H1 (cell line): ENCODE results near the gene SCO2. TPM values are rescaled to one million over a fixed set of nuclear protein-coding genes. Genes with fewer than 3 reads are reported as not detected.

Experiments
- CTCF ChIA-PET: fragments of 300-600 bp; sonication (Branson Sonifier 250); formaldehyde crosslinking; loops from one replicate; lab custom pipeline; 2021; ENCODE audit not compliant: partially characterized antibody; lab: Charles Lee
- POLR2A ChIA-PET: fragments of 300-600 bp; sonication (Branson Sonifier 250); formaldehyde crosslinking; loops from one replicate; lab custom pipeline; 2021; ENCODE audit warnings: inconsistent platforms; ENCODE audit not compliant: partially characterized antibody; lab: Charles Lee
- DNase-seq, 2 experiments: peaks; one replicate each; pipeline versions ENCODE4 v3.0.0 to v3.0.0-alpha.2; 2010 to 2022; ENCODE audit warnings: low spot score in 2 of 2, low read depth in 1 of 2, mixed read lengths in 1 of 2
- FAIRE-seq: peaks from 2 replicates; lab custom pipeline; 2011; peaks lifted over from hg19 to GRCh38; lab: Jason Lieb, UNC
- H2AFZ ChIP-seq: 2 replicates; pipeline ENCODE4 v1.8.1; 2012; ENCODE audit warnings: low read length, inconsistent platforms
- H2AK5ac ChIP-seq: 2 replicates; pipeline ENCODE4 v1.6.1; 2013; ENCODE audit warnings: low read depth, low read length
- H2BK120ac ChIP-seq: replicated peaks from 2 replicates; pipeline ENCODE3; 2013; ENCODE audit warnings: low read depth, low read length, inconsistent platforms
- H2BK12ac ChIP-seq: 2 replicates; pipeline ENCODE4 v1.6.1; 2013; ENCODE audit warnings: low read depth, low read length
- H2BK15ac ChIP-seq: 2 replicates; pipeline ENCODE4 v1.6.1; 2013; ENCODE audit warnings: low read length
- H2BK20ac ChIP-seq: 2 replicates; pipeline ENCODE4 v1.6.1; 2013; ENCODE audit warnings: low read length
- H2BK5ac ChIP-seq: 2 replicates; pipeline ENCODE4 v1.6.1; 2013; ENCODE audit warnings: low read depth, low read length
- H3K14ac ChIP-seq: 2 replicates; pipeline ENCODE4 v1.6.1; 2013; ENCODE audit warnings: inconsistent platforms; ENCODE audit not compliant: insufficient read length
- H3K18ac ChIP-seq: 2 replicates; pipeline ENCODE4 v1.6.1; 2013; ENCODE audit warnings: low read length; ENCODE audit errors: extremely low read depth
- H3K23ac ChIP-seq: 2 replicates; pipeline ENCODE4 v1.6.1; 2013; ENCODE audit warnings: inconsistent platforms; ENCODE audit not compliant: insufficient read length
- H3K23me2 ChIP-seq: 2 replicates; pipeline ENCODE4 v1.6.1; 2013; ENCODE audit warnings: low read depth, low read length
- H3K27ac ChIP-seq: 2 replicates; pipeline ENCODE4 v1.6.1; 2011; ENCODE audit warnings: low read depth, low read length, inconsistent platforms
- H3K27me3 ChIP-seq, 4 experiments: replicated peaks in 1 of 4; 1 replicate in 1 of 4; 2 replicates in 3 of 4; pipeline versions ENCODE4 v1.6.1 to v1.8.1; 2011 to 2013; ENCODE audit warnings: low read length in 3 of 4, mild to moderate bottlenecking in 3 of 4, inconsistent platforms in 2 of 4, mixed read lengths in 2 of 4, moderate library complexity in 1 of 4; ENCODE audit not compliant: control insufficient read depth in 3 of 4, insufficient read depth in 3 of 4; ENCODE audit errors: extremely low read depth in 1 of 4
- H3K36me3 ChIP-seq, 4 experiments: 2 replicates each; pipeline versions ENCODE4 v1.6.1 to v1.8.1; 2011 to 2013; ENCODE audit warnings: mild to moderate bottlenecking in 4 of 4, low read length in 3 of 4, moderate library complexity in 2 of 4, control low read depth in 1 of 4, inconsistent platforms in 1 of 4; ENCODE audit not compliant: insufficient read depth in 4 of 4, control insufficient read depth in 2 of 4
- H3K4ac ChIP-seq: replicated peaks from 2 replicates; pipeline ENCODE3; 2013; ENCODE audit warnings: low read length, low read depth, mixed read lengths, inconsistent platforms; ENCODE audit not compliant: insufficient read length
- H3K4me1 ChIP-seq, 4 experiments: replicated peaks in 1 of 4; 1 replicate in 1 of 4; 2 replicates in 3 of 4; pipeline versions ENCODE4 v1.6.1 to v1.8.1; 2011 to 2013; ENCODE audit warnings: low read length in 3 of 4, inconsistent platforms in 2 of 4, mixed read lengths in 1 of 4; ENCODE audit not compliant: insufficient read depth in 4 of 4, control insufficient read depth in 3 of 4
- H3K4me2 ChIP-seq, 2 experiments: 2 replicates each; pipeline versions ENCODE4 v1.6.1 to v1.8.1; 2011 to 2013; ENCODE audit warnings: low read depth in 2 of 2, low read length in 2 of 2, control low read depth in 1 of 2, inconsistent platforms in 1 of 2, mild to moderate bottlenecking in 1 of 2; ENCODE audit not compliant: insufficient read depth in 1 of 2
- H3K4me3 ChIP-seq, 4 experiments: fragments of 200-600, 300-600 bp in 1 of 4; sonication (generic), shearing (Covaris generic), sonication (Bioruptor Twin) in 1 of 4; 2 replicates each; pipeline versions ENCODE4 v1.5.1 to v1.8.1; 2011 to 2016; ENCODE audit warnings: low read length in 4 of 4, low read depth in 3 of 4, control low read depth in 2 of 4, inconsistent platforms in 2 of 4, mild to moderate bottlenecking in 2 of 4, mixed read lengths in 1 of 4, moderate library complexity in 1 of 4; ENCODE audit not compliant: insufficient read depth in 2 of 4; ENCODE audit errors: extremely low read depth in 1 of 4
- H3K56ac ChIP-seq: replicated peaks from 2 replicates; pipeline ENCODE3; 2013; ENCODE audit warnings: low read depth, mild to moderate bottlenecking, mixed read lengths, low read length, inconsistent platforms; ENCODE audit not compliant: insufficient read length
- H3K79me1 ChIP-seq: 2 replicates; pipeline ENCODE4 v1.6.1; 2013; ENCODE audit warnings: low read depth, low read length, control low read depth
- H3K79me2 ChIP-seq, 2 experiments: 2 replicates each; pipeline versions ENCODE4 v1.6.1 to v1.8.1; 2012 to 2013; ENCODE audit warnings: low read length in 2 of 2, mild to moderate bottlenecking in 2 of 2, inconsistent platforms in 1 of 2; ENCODE audit not compliant: insufficient read depth in 2 of 2, control insufficient read depth in 1 of 2
- H3K9ac ChIP-seq, 4 experiments: replicated peaks in 1 of 4; 1 replicate in 1 of 4; 2 replicates in 3 of 4; pipeline versions ENCODE4 v1.6.1 to v1.8.1; 2011 to 2013; ENCODE audit warnings: low read depth in 3 of 4, low read length in 3 of 4, control low read depth in 2 of 4, mild to moderate bottlenecking in 2 of 4, moderate library complexity in 2 of 4, inconsistent platforms in 1 of 4; ENCODE audit errors: extremely low read depth in 1 of 4
- H3K9me3 ChIP-seq, 2 experiments: 2 replicates each; pipeline versions ENCODE4 v1.6.1 to v1.8.1; 2012 to 2013; ENCODE audit warnings: mild to moderate bottlenecking in 2 of 2, moderate library complexity in 2 of 2, control low read depth in 1 of 2, inconsistent platforms in 1 of 2, low read depth in 1 of 2, low read length in 1 of 2, mixed read lengths in 1 of 2; ENCODE audit not compliant: insufficient read depth in 2 of 2
- H4K20me1 ChIP-seq, 2 experiments: replicated peaks in 1 of 2; 2 replicates each; pipeline versions ENCODE3 to v1.8.1; 2011 to 2013; ENCODE audit warnings: inconsistent platforms in 2 of 2, low read length in 2 of 2, mild to moderate bottlenecking in 1 of 2; ENCODE audit not compliant: insufficient read depth in 2 of 2, control insufficient read depth in 1 of 2
- H4K5ac ChIP-seq: 2 replicates; pipeline ENCODE4 v1.6.1; 2013; ENCODE audit warnings: low read length, low read depth, mixed read lengths, inconsistent platforms; ENCODE audit not compliant: insufficient read length
- H4K8ac ChIP-seq: 2 replicates; pipeline ENCODE4 v1.8.0; 2013; ENCODE audit warnings: mild to moderate bottlenecking, moderate library complexity, low read length, inconsistent platforms; ENCODE audit not compliant: insufficient read depth; ENCODE audit errors: extremely low read depth
- H4K91ac ChIP-seq: replicated peaks from 2 replicates; pipeline ENCODE3; 2013; ENCODE audit warnings: low read length, mixed read lengths, inconsistent platforms; ENCODE audit not compliant: insufficient read length
- RFX5 ChIP-seq: IDR thresholded peaks from 2 replicates; pipeline ENCODE4 v1.6.1; 2011; ENCODE audit warnings: low read depth, low read length, improper control_type of control experiment, borderline replicate concordance
- WGBS, 2 experiments: shearing (Covaris generic) in 1 of 2; methylation state at CpG; one replicate each; pipeline versions ENCODE4 v1.1.6 to v1.1.7; 2013 to 2015; ENCODE audit warnings: low lambda C conversion rate in 2 of 2, mixed read lengths in 2 of 2, inconsistent platforms in 1 of 2, low coverage in 1 of 2, missing lambda C conversion rate in 1 of 2; ENCODE audit not compliant: insufficient replicate concordance in 2 of 2, insufficient coverage in 1 of 2, insufficient read length in 1 of 2; ENCODE audit errors: extremely low coverage in 1 of 2, missing lambda C conversion rate in 1 of 2; 5-methylcytosine and 5-hydroxymethylcytosine counted together
- polyA plus RNA-seq, 7 experiments: library from polyadenylated mRNA; depleted of rRNA in 3 of 7; stranded (reverse) in 5 of 7; unstranded in 2 of 7; fragments of >200 nt in 5 of 7; fragments of 200-250 nt in 2 of 7; gene quantifications; 1 replicate in 5 of 7; 2 replicates in 1 of 7; 4 replicates in 1 of 7; pipeline versions ENCODE4 v1.2.1 to v1.2.3, GENCODE V29; 2011 to 2013; ENCODE audit warnings: missing spikeins in 2 of 7, mixed read lengths in 2 of 7
- total RNA-seq: library from RNA; stranded (reverse); fragmentation: NEBNext Ultra II Directional; extraction: Animal tissue kit (Norgen Biotek cat#: 25700); gene quantifications from 2 replicates; pipeline ENCODE4 v1.2.1, GENCODE V29; 2021

The SCO2 gene
- total and polyA plus RNA-seq, 2 of the 8 experiments (the other 6 are each of a cell fraction or from before 2014, with no cell fraction given): 2.0 TPM; not detected in 1

GRCh38 chr22:50483556-50483955, 41.8 kb downstream of the SCO2 start:
- no peak overlapping the region for H3K18ac ChIP-seq
- H3K79me2 ChIP-seq: no peaks in the 10 kb centered on the region
- no peak overlapping the region for H3K27ac ChIP-seq
- H4K8ac ChIP-seq: no peak overlapping the region
- peaks cover 0 to 5% (median 0%) of the 10 kb centered on the region in 4 experiments; a peak in 4 of 7 replicates for H3K4me1 ChIP-seq
- H3K56ac ChIP-seq: no peak overlapping the region
- H2BK20ac ChIP-seq: no peak overlapping the region
- no peak overlapping the region for H2BK15ac ChIP-seq
- H3K4me2 ChIP-seq: no peak overlapping the region
- CTCF ChIA-PET: interaction anchor here (1.1 to 5.6 kb wide), 4 partner anchors 10 to 80 kb away, joined by 4 to 54 read pairs (median 4); partner anchors contain the start of gene SCO2
- WGBS, 2 experiments: 94% methylated on average over 8 of the region's 8 CpGs; no CpG with 5 or more reads in 1 of the 2 experiments
- FAIRE-seq: no peak
- H3K79me1 ChIP-seq: no peaks in the 10 kb centered on the region
- H2AFZ ChIP-seq: no peak overlapping the region
- H4K5ac ChIP-seq: no peak overlapping the region
- H4K91ac ChIP-seq: no peak overlapping the region
- no peak overlapping the region for H3K14ac ChIP-seq
- H2AK5ac ChIP-seq: no peak overlapping the region
- no peak overlapping the region for H2BK12ac ChIP-seq
- H3K9me3 ChIP-seq: no peaks in the 10 kb centered on the region
- H3K36me3 ChIP-seq: 0 out of 8 replicates have a peak, but pooled peaks cover 0 to 2% (median 0%) of the 10 kb centered on the region in 4 experiments
- peaks cover 4% of the 10 kb centered on the region; the same call in 1 of the 2 replicates for H3K23me2 ChIP-seq
- no peak for DNase-seq
- H4K20me1 ChIP-seq: peaks cover 0 to 3% of the 10 kb centered on the region in 2 experiments
- H3K4ac ChIP-seq: no peak overlapping the region
- H3K4me3 ChIP-seq: no peak overlapping the region
- H2BK5ac ChIP-seq: no peak overlapping the region
- H3K27me3 ChIP-seq: peaks cover 1 to 20% (median 13%) of the 10 kb centered on the region in 4 experiments; a peak in 6 of 7 replicates
- H2BK120ac ChIP-seq: no peak overlapping the region
- H3K9ac ChIP-seq: no peak overlapping the region
- POLR2A ChIA-PET: interaction anchor here (0.9 to 4.8 kb wide), 14 partner anchors 10 to 55 kb away, joined by 3 to 21 read pairs (median 6); partner anchors contain the start of genes LMF2 and NCAPH2
- H3K23ac ChIP-seq: no peak overlapping the region
- no peak for TF ChIP-seq RFX5
